HEK293T (cell line): ENCODE data around the gene KLK1.
"Not testable (repeated sequence)": the region's sequence is repeated elsewhere in the genome, so short reads cannot be mapped to it uniquely, and the experiment has no call there.

ENCODE experiments used
- ARNT ChIP-seq: fragments of 450-650 bp; IDR thresholded peaks from 2 replicates; pipeline ENCODE4 v1.6.1; 2017; ENCODE audit warnings: mild to moderate bottlenecking
- BHLHE40 ChIP-seq: fragments of 450-650 bp; IDR thresholded peaks from 2 replicates; pipeline ENCODE4 v1.6.1; 2016; ENCODE audit warnings: mild to moderate bottlenecking, moderate library complexity, borderline replicate concordance
- CTBP1 ChIP-seq: fragments of 450-650 bp; IDR thresholded peaks from 2 replicates; pipeline ENCODE4 v1.6.1; 2016; ENCODE audit warnings: borderline replicate concordance
- ELF4 ChIP-seq: fragments of 450-650 bp; IDR thresholded peaks from 2 replicates; pipeline ENCODE4 v1.6.1; 2017; ENCODE audit warnings: antibody characterized with exemption
- FOXK2 ChIP-seq: fragments of 450-650 bp; IDR thresholded peaks from 2 replicates; pipeline ENCODE4 v1.6.1; 2016; ENCODE audit warnings: mild to moderate bottlenecking
- FOXM1 ChIP-seq: fragments of 450-650 bp; IDR thresholded peaks from 2 replicates; pipeline ENCODE4 v1.6.1; 2017; ENCODE audit warnings: mild to moderate bottlenecking, borderline replicate concordance

GRCh38 chr19:50770164-50770563 is 53.4 kb downstream of the KLK1 start, which contains the start of gene GPR32:
- not testable (repeated sequence) for TF ChIP-seq FOXK2, ELF4, FOXM1, ARNT, CTBP1, BHLHE40
